Nucleus accumbens (tissue), 56 donors: ENCODE measurements around the gene SPOP.
"Not testable (repeated sequence)": the region's sequence is repeated elsewhere in the genome, so short reads cannot be mapped to it uniquely, and the experiment has no call there.

ENCODE experiments used
- DNase-seq, 56 donors: peaks; one replicate each; lab custom pipeline; 2025; lab: John Stamatoyannopoulos, UW

The SPOP gene

GRCh38 chr17:49556223-49556943, 121.5 kb downstream of the SPOP start:
- DNase-seq = peak in 46 of 56 donors; percentile 17 to 83 (median 58)

- DNase-seq = peak in 1 of 56 donors; percentile 7
Observed at GRCh38 chr17:49555495-49556222, 122.2 kb downstream of the SPOP start.

GRCh38 chr17:49554694-49555494, 123.0 kb downstream of the SPOP start:
- no peak for DNase-seq

DNA sequence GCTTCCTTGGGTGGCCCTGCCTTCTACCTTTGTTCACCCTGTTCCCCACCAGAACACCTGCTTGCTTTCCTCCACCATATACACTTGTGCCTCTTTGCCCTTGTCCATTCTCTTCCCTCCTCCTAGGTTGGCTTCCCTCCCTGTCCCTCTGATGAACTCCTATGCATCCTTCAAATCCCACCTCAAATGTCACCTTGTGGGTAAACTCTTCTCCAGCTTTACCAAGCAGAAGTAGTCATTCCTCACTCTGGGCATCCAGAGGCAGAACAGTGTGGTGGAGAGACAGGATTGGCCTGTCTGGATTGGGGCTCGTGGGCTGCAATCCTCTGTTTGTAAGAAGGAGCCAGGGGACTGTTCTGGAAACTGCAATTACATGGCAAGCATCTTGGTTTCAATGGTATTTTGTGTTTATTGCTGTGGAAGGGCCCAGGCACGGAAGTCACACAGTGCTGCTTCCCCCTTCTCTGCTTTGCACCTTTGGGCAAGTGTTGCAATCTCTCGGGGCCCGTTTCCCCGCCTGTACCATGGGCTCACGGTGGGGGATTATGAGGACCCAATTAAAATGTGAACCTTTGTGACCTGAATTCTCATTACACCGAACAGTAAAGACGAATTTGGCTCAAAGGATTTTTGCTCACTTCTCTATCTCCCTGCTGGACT, 124.1 kb downstream of the SPOP start:
- DNase-seq = no peak

GRCh38 chr17:49552070-49552751, 125.7 kb downstream of the SPOP start:
- DNase-seq = no peak

- DNase-seq = no peak
Observed at GRCh38 chr17:49551221-49552069, 126.5 kb downstream of the SPOP start.

GRCh38 chr17:49550764-49551163, 127.1 kb downstream of the SPOP start:
- DNase-seq = not testable (repeated sequence)

- no peak for DNase-seq
Observed at GRCh38 chr17:49549691-49550678, 127.9 kb downstream of the SPOP start.

DNA sequence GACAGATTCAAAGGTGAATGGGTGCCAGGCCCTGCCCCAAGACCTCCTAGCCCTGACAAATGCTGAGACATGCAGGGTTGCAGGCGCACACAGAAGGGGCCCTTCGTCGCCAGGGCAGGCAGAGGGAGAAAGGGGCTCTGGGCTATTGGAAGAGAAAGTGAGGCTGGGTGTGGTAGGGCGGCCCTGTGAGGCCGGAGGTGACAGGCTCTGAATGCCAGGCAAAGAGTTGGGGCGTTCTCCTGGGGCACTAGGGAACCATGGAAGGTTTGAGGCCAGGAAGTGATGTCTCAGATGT, 128.6 kb downstream of the SPOP start:
- no peak for DNase-seq
